ENCODE results near the gene IGSF3. TPM values are rescaled to one million over a fixed set of nuclear protein-coding genes. Genes with fewer than 3 reads are reported as not detected.

Gene IGSF3
- total RNA-seq, 4 donors from 2014 or later: 15.7 to 63.2 (median 49.2) TPM

DNA sequence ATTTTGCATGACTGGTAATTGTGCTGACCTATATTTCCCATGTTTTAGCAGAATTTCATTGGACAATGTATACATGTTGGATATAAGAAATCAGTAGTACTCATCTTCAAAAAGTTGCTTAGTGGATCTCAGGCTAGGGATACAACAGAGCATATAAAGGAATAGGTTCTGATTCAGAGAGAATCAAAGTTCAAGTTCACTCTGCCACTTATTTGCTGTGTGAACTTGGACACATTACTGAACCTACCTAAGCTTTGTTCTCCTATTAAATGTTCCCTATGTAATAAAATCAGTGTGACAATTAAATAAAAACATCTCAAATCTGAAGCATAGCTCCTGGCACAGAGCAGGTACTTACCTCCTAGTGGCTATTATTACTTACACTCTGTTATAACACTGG, 106.0 kb downstream of the IGSF3 start:
- Histone ChIP-seq H3K4me3 (no peak overlapping the region), H3K4me1 (peaks cover 0 to 17% (median 3%) of the 10 kb centered on the region in 4 donors), H3K9me3 (no peaks in the 10 kb centered on the region), H3K27ac (peak overlapping the region in 1 of 4 donors; percentile 9), H3K27me3 (no peaks in the 10 kb centered on the region), H3K36me3 (no peaks in the 10 kb centered on the region)
- DNase-seq: no peak
- TF ChIP-seq, protein P1, sequence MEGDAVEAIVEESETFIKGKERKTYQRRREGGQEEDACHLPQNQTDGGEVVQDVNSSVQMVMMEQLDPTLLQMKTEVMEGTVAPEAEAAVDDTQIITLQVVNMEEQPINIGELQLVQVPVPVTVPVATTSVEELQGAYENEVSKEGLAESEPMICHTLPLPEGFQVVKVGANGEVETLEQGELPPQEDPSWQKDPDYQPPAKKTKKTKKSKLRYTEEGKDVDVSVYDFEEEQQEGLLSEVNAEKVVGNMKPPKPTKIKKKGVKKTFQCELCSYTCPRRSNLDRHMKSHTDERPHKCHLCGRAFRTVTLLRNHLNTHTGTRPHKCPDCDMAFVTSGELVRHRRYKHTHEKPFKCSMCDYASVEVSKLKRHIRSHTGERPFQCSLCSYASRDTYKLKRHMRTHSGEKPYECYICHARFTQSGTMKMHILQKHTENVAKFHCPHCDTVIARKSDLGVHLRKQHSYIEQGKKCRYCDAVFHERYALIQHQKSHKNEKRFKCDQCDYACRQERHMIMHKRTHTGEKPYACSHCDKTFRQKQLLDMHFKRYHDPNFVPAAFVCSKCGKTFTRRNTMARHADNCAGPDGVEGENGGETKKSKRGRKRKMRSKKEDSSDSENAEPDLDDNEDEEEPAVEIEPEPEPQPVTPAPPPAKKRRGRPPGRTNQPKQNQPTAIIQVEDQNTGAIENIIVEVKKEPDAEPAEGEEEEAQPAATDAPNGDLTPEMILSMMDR (IDR thresholded peaks at IDR 0.05): peak in 1 of 6 experiments; percentile 6
- TF ChIP-seq POLR2A (IDR thresholded peaks at IDR 0.05): no peak

DNA sequence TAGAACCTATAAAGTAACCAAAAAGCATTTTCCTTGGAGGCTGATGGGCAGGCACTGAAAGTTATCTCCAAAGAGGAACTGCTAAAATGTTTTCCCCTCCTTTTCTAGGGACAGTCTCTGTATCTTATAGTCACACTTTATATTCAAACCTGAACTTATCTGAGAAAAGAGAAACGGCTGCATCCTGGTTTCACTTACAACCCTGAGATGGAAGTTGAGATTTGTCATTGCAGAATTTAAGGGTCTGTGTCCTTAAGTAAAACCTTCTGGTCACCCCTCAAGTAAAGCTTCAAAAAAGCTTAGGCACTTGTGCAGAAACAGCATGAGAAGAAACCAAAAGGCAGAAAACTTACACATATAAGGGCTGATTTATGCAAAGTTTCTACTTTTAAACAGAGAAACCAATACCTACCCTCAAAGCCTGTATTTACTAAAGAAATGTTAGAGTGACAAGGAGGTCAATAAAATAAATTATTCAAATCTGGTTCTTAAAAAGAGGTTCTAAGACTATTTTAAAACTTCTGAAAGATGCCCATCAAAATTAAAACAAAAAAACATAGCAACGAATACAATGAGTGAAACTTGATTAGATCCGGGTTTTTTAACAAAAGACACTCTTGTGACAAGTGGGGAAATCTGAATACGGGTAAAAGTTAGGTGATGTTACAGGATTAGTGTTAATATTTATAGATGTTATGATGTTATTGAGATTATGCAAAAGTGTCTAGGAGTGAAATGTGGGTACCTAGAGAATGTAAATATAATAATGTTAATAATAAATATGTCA, 106.6 kb downstream of the IGSF3 start:
- Histone ChIP-seq H3K27me3 (no peaks in the 10 kb centered on the region), H3K27ac (peak overlapping the region in 1 of 4 donors; percentile 9), H3K36me3 (no peaks in the 10 kb centered on the region), H3K9me3 (no peaks in the 10 kb centered on the region), H3K4me1 (peaks cover 0 to 21% (median 3%) of the 10 kb centered on the region in 4 donors), H3K4me3 (no peak overlapping the region)
- no peak for DNase-seq
- TF ChIP-seq POLR2A (IDR thresholded peaks at IDR 0.05): no peak
- TF ChIP-seq, protein P1 (IDR thresholded peaks at IDR 0.05): no peak

DNA sequence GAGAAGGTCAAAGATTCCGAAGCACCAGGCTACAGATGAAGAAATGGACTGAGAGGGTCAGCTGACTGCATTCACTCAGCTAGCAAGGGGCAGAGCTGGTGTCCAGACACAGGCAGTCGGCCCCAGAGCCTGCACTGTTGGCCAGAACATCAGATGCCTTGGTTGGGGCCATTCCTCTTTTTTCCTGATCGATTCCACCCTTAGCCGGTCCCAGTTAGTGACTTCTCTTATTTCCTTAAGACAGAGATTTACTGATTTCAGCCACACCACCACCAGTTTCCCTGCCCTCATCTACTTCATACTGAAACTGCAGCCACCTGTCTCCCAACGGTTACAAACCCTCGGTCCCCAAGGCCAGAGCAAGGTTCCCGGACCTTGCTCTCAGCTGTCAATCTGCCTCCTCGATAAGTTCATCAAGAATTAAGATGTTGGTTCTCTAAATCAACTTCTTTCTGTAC, 108.2 kb downstream of the IGSF3 start:
- no peak for DNase-seq
- no peaks in the 10 kb centered on the region for H3K27me3 ChIP-seq
- H3K9me3 ChIP-seq: no peaks in the 10 kb centered on the region
- no peak for TF ChIP-seq POLR2A (IDR thresholded peaks at IDR 0.05)
- TF ChIP-seq, protein P1 (IDR thresholded peaks at IDR 0.05): no peak
- peak overlapping the region in 1 of 4 donors; percentile 12 for H3K27ac ChIP-seq
- no peak overlapping the region for H3K4me3 ChIP-seq
- no peaks in the 10 kb centered on the region for H3K36me3 ChIP-seq
- H3K4me1 ChIP-seq: peaks cover 0 to 29% (median 3%) of the 10 kb centered on the region in 4 donors

DNA sequence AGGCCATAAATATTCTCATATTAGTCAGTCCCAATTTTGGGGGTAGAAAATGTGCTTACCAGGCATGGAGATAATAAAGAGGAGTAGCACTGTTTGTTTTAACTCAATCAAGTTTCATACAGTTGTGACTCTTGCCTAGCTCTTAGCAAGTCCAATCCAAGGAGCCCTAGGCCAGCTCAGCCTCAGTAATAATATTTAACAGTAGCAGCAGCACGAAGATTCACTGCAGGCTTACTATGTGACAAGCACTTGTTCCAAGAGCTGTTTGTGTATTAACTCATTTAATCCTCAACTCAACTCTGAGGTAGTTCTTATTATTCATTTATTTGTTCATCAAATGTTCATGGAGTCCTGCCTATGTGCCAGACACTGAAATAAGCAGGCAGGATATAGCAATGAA, 109.0 kb downstream of the IGSF3 start:
- DNase-seq: no peak
- Histone ChIP-seq H3K36me3 (no peaks in the 10 kb centered on the region), H3K27ac (no peak overlapping the region), H3K9me3 (no peaks in the 10 kb centered on the region), H3K27me3 (no peaks in the 10 kb centered on the region), H3K4me1 (peaks cover 0 to 31% (median 3%) of the 10 kb centered on the region in 4 donors), H3K4me3 (no peak overlapping the region)
- TF ChIP-seq, protein P1 (IDR thresholded peaks at IDR 0.05): no peak
- TF ChIP-seq POLR2A (IDR thresholded peaks at IDR 0.05): no peak

DNA sequence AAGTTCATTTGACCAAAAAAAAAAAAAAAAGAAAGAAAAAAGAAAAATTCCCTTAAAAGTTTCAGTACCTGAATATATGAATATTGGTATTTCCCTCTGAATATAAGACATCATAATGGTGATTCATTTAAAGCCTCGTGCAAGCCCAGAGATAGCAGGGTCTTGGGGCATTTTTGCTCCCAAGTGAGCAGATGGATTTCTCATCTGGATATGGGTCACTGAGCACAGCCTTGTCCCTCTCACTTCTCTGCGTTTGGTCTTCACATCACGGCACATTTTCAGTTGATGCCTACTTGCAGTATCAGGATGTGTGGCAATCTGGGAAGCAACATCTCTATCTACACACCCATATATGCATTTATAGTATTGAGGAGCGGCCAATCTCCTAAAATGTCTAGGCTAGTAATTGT, 109.4 kb downstream of the IGSF3 start:
- Histone ChIP-seq H3K4me1 (peaks cover 0 to 35% (median 3%) of the 10 kb centered on the region in 4 donors), H3K9me3 (no peaks in the 10 kb centered on the region), H3K36me3 (no peaks in the 10 kb centered on the region), H3K27me3 (no peaks in the 10 kb centered on the region), H3K27ac (no peak overlapping the region), H3K4me3 (no peak overlapping the region)
- no peak for DNase-seq
- TF ChIP-seq, protein P1 (IDR thresholded peaks at IDR 0.05): no peak
- TF ChIP-seq POLR2A (IDR thresholded peaks at IDR 0.05): no peak

All from Peyer's patch (tissue), 4 donors.